Neuronal stem cell (in vitro differentiated cells): ENCODE measurements around the gene GREB1.
A peak's percentile ranks its signal among the peaks of the same experiment; 100 is the strongest.

Experiments
- DNase-seq: peaks from one replicate; pipeline ENCODE4 v3.0.0-alpha.2; 2013; ENCODE audit warnings: low spot score
- H2AFZ ChIP-seq: one replicate; pipeline ENCODE4 v1.6.1; 2013; ENCODE audit warnings: mild to moderate bottlenecking, low read length, inconsistent platforms
- H2AK5ac ChIP-seq: 2 replicates; pipeline ENCODE4 v1.6.1; 2013; ENCODE audit warnings: low read depth, mild to moderate bottlenecking, inconsistent platforms, low read length, moderate library complexity, mixed read lengths
- H2BK120ac ChIP-seq: 2 replicates; pipeline ENCODE4 v1.6.1; 2013; ENCODE audit warnings: low read depth, mild to moderate bottlenecking, inconsistent platforms, low read length, moderate library complexity, mixed read lengths
- H2BK12ac ChIP-seq: one replicate; pipeline ENCODE4 v1.6.1; 2013; ENCODE audit warnings: low read length, inconsistent platforms
- H2BK15ac ChIP-seq: 2 replicates; pipeline ENCODE4 v1.6.1; 2013; ENCODE audit warnings: mild to moderate bottlenecking, low read length, inconsistent platforms, mixed read lengths
- H2BK5ac ChIP-seq: one replicate; pipeline ENCODE4 v1.6.1; 2013; ENCODE audit warnings: inconsistent platforms, mild to moderate bottlenecking, low read length, moderate library complexity
- H3K14ac ChIP-seq: one replicate; pipeline ENCODE4 v1.6.1; 2013; ENCODE audit warnings: low read length, inconsistent platforms
- H3K18ac ChIP-seq: 2 replicates; pipeline ENCODE4 v1.6.1; 2013; ENCODE audit warnings: low read length, inconsistent platforms
- H3K23ac ChIP-seq: 2 replicates; pipeline ENCODE4 v1.6.1; 2013; ENCODE audit warnings: low read depth, mild to moderate bottlenecking, mixed read lengths, low read length, inconsistent platforms; ENCODE audit not compliant: poor library complexity
- H3K27ac ChIP-seq: replicated peaks from 3 replicates; pipeline ENCODE4 v1.5.1; 2013; ENCODE audit warnings: low read length, inconsistent platforms
- H3K27me3 ChIP-seq, 3 experiments: 2 replicates each; pipeline ENCODE4 v1.6.1; 2013; ENCODE audit warnings: low read length in 3 of 3, mild to moderate bottlenecking in 2 of 3, inconsistent platforms in 1 of 3, low read depth in 1 of 3, mixed read lengths in 1 of 3, moderate library complexity in 1 of 3; ENCODE audit not compliant: control insufficient read depth in 3 of 3, insufficient read depth in 3 of 3
- H3K36me3 ChIP-seq, 2 donors: replicated peaks in 1 of 2; 2 replicates each; pipeline ENCODE4 v1.6.1; 2013; ENCODE audit warnings: low read length in 2 of 2; ENCODE audit not compliant: control insufficient read depth in 2 of 2, insufficient read depth in 2 of 2
- H3K4ac ChIP-seq: 2 replicates; pipeline ENCODE4 v1.6.1; 2013; ENCODE audit warnings: inconsistent platforms, mild to moderate bottlenecking, low read length, moderate library complexity
- H3K4me1 ChIP-seq, 2 donors: 1 replicate in 1 of 2; 2 replicates in 1 of 2; pipeline ENCODE4 v1.6.1; 2013; ENCODE audit warnings: low read length in 2 of 2, low read depth in 1 of 2; ENCODE audit not compliant: control insufficient read depth in 2 of 2, insufficient read depth in 1 of 2
- H3K4me2 ChIP-seq: one replicate; pipeline ENCODE4 v1.6.1; 2013; ENCODE audit warnings: mild to moderate bottlenecking, low read length, inconsistent platforms; ENCODE audit not compliant: insufficient read depth, poor library complexity, severe bottlenecking
- H3K4me3 ChIP-seq, 2 donors: 2 replicates each; pipeline ENCODE4 v1.5.1; 2013; ENCODE audit warnings: low read length in 2 of 2, mild to moderate bottlenecking in 2 of 2, inconsistent platforms in 1 of 2, moderate library complexity in 1 of 2
- H3K79me1 ChIP-seq: one replicate; pipeline ENCODE4 v1.6.1; 2013; ENCODE audit warnings: low read depth, mild to moderate bottlenecking, inconsistent platforms, low read length, moderate library complexity
- H3K9ac ChIP-seq: one replicate; pipeline ENCODE4 v1.6.1; 2013; ENCODE audit warnings: mild to moderate bottlenecking, low read depth, low read length, inconsistent platforms; ENCODE audit not compliant: poor library complexity
- H3K9me3 ChIP-seq, 2 donors: replicated peaks in 1 of 2; 2 replicates each; pipeline versions ENCODE3 to v1.6.1; 2013; ENCODE audit warnings: low read length in 2 of 2, mild to moderate bottlenecking in 2 of 2, inconsistent platforms in 1 of 2, low read depth in 1 of 2, mixed read lengths in 1 of 2, moderate library complexity in 1 of 2; ENCODE audit not compliant: control insufficient read depth in 2 of 2, insufficient read depth in 1 of 2
- H4K8ac ChIP-seq: one replicate; pipeline ENCODE4 v1.6.1; 2013; ENCODE audit warnings: low read depth, mild to moderate bottlenecking, inconsistent platforms, low read length, moderate library complexity
- H4K91ac ChIP-seq: one replicate; pipeline ENCODE4 v1.6.1; 2013; ENCODE audit warnings: low read length, low read depth, mild to moderate bottlenecking, inconsistent platforms; ENCODE audit not compliant: poor library complexity
- WGBS, 2 donors: extraction: QIAGEN DNeasy Blood & Tissue Kit; methylation state at CpG; one replicate each; pipeline ENCODE4 v1.1.7; 2013; ENCODE audit warnings: missing lambda C conversion rate in 2 of 2, mixed read lengths in 1 of 2; ENCODE audit not compliant: insufficient read length in 2 of 2, insufficient replicate concordance in 1 of 2; ENCODE audit errors: extremely low coverage in 2 of 2; 5-methylcytosine and 5-hydroxymethylcytosine counted together

GREB1 gene

DNA sequence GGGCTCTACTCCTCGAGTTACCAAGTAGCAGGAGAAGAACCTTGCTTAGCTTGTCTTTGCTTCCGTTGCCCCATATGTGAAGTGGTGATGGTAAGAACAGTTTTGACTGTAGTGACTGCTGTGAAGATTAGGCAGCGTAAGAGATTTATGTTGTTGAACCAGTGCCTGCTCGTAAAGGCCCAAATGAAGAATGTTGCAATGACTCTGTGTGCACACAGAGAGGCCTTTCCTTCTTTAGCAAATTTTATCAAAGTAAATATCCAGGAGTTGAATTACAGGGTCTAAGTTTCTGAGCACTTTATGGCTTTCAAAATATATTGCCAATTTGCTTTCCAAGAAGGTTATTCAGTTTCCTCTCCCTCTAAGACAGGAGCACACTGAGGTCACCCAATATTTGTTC, 121.7 kb downstream of the GREB1 start:
- Histone ChIP-seq H3K4me3 (no peak overlapping the region), H3K27ac (no peak overlapping the region), H2BK120ac (no peak overlapping the region), H3K14ac (no peak overlapping the region), H3K79me1 (no peaks in the 10 kb centered on the region), H2AFZ (no peak overlapping the region), H3K4me1 (no peaks in the 10 kb centered on the region), H2BK15ac (no peak overlapping the region), H4K8ac (no peak overlapping the region), H4K91ac (no peak overlapping the region), H3K4me2 (no peak overlapping the region), H3K36me3 (no peaks in the 10 kb centered on the region), H2BK12ac (no peak overlapping the region), H3K9me3 (peaks cover 0 to 6% of the 10 kb centered on the region in 2 donors), H2AK5ac (no peak overlapping the region), H3K9ac (no peak overlapping the region), H3K23ac (no peak overlapping the region), H3K27me3 (no peaks in the 10 kb centered on the region), H3K18ac (no peak overlapping the region), H3K4ac (no peak overlapping the region), H2BK5ac (no peak overlapping the region)
- WGBS, 2 donors, result no CpG with 5 or more reads among the region's 4 CpGs
- DNase-seq, result no peak

DNA sequence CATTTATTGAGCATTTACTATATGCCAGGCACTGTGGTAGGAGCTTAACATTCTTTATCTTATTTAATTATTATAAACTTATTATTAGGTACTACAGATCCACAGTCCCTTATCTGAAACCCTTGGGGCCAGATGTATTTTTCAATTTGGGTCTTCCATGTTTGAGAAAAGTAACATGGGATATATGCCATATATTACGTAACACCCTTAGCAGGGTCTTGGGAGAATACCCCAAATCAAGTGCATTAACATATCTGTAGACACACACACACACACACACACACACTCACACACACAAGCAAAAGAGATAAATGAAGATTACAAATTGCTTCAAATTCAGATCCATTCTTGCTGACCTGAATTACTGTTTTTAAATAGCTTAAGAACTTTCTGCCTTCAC, 122.4 kb downstream of the GREB1 start:
- Histone ChIP-seq H2AFZ (no peak overlapping the region), H3K4me3 (no peak overlapping the region), H4K91ac (no peak overlapping the region), H3K36me3 (no peaks in the 10 kb centered on the region), H3K14ac (no peak overlapping the region), H4K8ac (no peak overlapping the region), H2BK5ac (no peak overlapping the region), H2BK120ac (no peak overlapping the region), H3K9me3 (peaks cover 6% of the 10 kb centered on the region in 2 donors), H3K9ac (no peak overlapping the region), H3K79me1 (no peaks in the 10 kb centered on the region), H3K18ac (no peak overlapping the region), H2AK5ac (no peak overlapping the region), H3K23ac (no peak overlapping the region), H2BK15ac (no peak overlapping the region), H3K27me3 (no peaks in the 10 kb centered on the region), H3K4me2 (no peak overlapping the region), H3K27ac (no peak overlapping the region), H3K4ac (no peak overlapping the region), H3K4me1 (no peaks in the 10 kb centered on the region), H2BK12ac (no peak overlapping the region)
- no CpG with 5 or more reads among the region's 1 CpG for WGBS, 2 donors
- DNase-seq, result no peak

DNA sequence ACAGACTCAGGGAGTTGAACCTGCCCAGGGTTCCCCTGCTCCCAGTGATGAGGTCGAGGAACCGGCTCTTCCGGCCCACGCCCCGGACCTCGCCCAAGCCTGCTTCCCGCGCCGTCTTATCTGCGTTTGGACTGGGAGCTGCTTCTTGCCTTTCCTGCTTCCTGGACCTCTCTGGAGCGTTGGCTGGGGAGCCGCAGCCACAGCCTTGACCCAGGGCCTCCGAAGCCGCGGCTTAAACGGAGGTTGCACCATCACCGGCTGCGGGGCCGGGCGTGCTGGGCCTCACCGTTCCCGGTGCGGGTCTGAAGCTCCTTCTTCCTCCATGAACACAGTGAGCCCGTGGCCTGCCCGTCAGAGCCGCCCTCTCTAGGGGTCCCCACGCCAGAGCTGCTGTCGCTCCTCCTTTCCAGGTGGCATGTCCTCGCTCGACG, 122.8 kb downstream of the GREB1 start:
- Histone ChIP-seq H3K23ac (peak overlapping the region; percentile 82), H3K9me3 (peaks cover 6% of the 10 kb centered on the region in 2 donors), H4K91ac (no peak overlapping the region), H3K4ac (no peak overlapping the region), H2BK15ac (peak overlapping the region; percentile 55), H3K27me3 (no peaks in the 10 kb centered on the region), H4K8ac (no peak overlapping the region), H3K79me1 (no peaks in the 10 kb centered on the region), H2BK12ac (no peak overlapping the region), H3K18ac (peak overlapping the region; percentile 25), H3K14ac (no peak overlapping the region), H2AK5ac (peak overlapping the region; percentile 29), H3K4me3 (no peak overlapping the region), H3K27ac (no peak overlapping the region), H3K9ac (no peak overlapping the region), H3K4me2 (no peak overlapping the region), H2BK120ac (no peak overlapping the region), H3K4me1 (no peaks in the 10 kb centered on the region), H3K36me3 (no peaks in the 10 kb centered on the region), H2AFZ (no peak overlapping the region), H2BK5ac (no peak overlapping the region)
- no peak for DNase-seq
- WGBS, 2 donors, result no CpG with 5 or more reads among the region's 31 CpGs

DNA sequence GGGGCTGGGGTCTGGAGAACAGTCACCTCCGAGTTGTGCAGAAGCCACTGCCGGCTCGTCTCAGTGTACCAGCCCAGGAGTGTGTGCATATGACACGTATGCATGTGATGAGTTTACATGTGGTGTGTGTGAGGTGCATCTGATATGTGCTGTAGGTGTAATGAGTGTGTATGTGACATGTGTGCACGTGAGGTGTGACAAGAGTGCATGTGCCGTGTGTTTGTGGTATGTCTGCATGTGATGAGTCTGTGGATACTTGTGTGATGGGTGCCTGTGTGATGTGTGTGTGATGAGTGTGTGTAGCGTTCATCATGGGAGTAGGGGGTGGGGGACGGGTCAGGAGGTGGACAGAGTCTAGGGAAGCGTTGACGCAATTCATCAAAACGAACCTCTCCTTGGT, 123.3 kb downstream of the GREB1 start:
- Histone ChIP-seq H3K4me1 (no peaks in the 10 kb centered on the region), H3K4me3 (peak overlapping the region in 1 of 2 donors; percentile 31), H3K9me3 (peaks cover 6% of the 10 kb centered on the region in 2 donors), H3K14ac (no peak overlapping the region), H3K36me3 (no peaks in the 10 kb centered on the region), H2AFZ (no peak overlapping the region), H3K4me2 (no peak overlapping the region), H3K18ac (no peak overlapping the region), H3K23ac (no peak overlapping the region), H2BK5ac (no peak overlapping the region), H3K27ac (no peak overlapping the region), H4K91ac (no peak overlapping the region), H4K8ac (no peak overlapping the region), H2AK5ac (no peak overlapping the region), H2BK120ac (no peak overlapping the region), H2BK12ac (no peak overlapping the region), H3K79me1 (no peaks in the 10 kb centered on the region), H3K9ac (peak overlapping the region; percentile 7), H3K27me3 (no peaks in the 10 kb centered on the region), H3K4ac (no peak overlapping the region), H2BK15ac (no peak overlapping the region)
- DNase-seq, result no peak
- no CpG with 5 or more reads among the region's 11 CpGs for WGBS, 2 donors
